ENCODE data around the gene SPRED2. TPM values are rescaled to one million over a fixed set of nuclear protein-coding genes. Genes with fewer than 3 reads are reported as not detected.
"Not testable (repeated sequence)": the region's sequence is repeated elsewhere in the genome, so short reads cannot be mapped to it uniquely, and the experiment has no call there.

Gene SPRED2
- total RNA-seq, 4 donors from 2014 or later, result 12.5 to 21.2 (median 13.8) TPM

DNA sequence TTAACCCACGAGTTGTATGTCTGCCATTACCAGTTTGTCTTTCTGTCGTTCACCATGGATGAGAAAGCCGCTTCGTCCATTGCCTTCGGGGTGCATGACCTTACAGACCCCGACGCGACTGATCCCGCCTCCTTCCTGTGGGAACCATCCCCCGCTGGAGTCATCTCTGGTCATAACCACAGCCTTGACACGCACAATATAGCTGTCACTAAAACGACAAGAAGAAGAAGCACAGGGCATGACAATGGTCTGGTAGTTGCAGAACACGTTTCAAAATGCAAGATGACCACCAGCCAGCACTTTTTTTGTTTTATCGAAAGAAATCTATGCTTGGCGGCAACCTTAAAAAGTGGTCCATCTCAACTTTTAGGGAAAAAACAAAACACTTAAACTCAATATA is 87.7 kb downstream of the SPRED2 start:
- TF ChIP-seq POLR2A (IDR thresholded peaks at IDR 0.05), result no peak
- TF ChIP-seq POLR2AphosphoS5 (IDR thresholded peaks at IDR 0.05), result no peak
- TF ChIP-seq EP300 (IDR thresholded peaks at IDR 0.05), result no peak
- TF ChIP-seq, protein P1, sequence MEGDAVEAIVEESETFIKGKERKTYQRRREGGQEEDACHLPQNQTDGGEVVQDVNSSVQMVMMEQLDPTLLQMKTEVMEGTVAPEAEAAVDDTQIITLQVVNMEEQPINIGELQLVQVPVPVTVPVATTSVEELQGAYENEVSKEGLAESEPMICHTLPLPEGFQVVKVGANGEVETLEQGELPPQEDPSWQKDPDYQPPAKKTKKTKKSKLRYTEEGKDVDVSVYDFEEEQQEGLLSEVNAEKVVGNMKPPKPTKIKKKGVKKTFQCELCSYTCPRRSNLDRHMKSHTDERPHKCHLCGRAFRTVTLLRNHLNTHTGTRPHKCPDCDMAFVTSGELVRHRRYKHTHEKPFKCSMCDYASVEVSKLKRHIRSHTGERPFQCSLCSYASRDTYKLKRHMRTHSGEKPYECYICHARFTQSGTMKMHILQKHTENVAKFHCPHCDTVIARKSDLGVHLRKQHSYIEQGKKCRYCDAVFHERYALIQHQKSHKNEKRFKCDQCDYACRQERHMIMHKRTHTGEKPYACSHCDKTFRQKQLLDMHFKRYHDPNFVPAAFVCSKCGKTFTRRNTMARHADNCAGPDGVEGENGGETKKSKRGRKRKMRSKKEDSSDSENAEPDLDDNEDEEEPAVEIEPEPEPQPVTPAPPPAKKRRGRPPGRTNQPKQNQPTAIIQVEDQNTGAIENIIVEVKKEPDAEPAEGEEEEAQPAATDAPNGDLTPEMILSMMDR (IDR thresholded peaks at IDR 0.05), result no peak
- ATAC-seq, result no peak
- no peak overlapping the region for H3K27ac ChIP-seq
- no peaks in the 10 kb centered on the region for H3K27me3 ChIP-seq
- 79 to 87% methylated on average over 6 to 15 of the region's 15 CpGs for WGBS, 2 donors (ENCODE audit: low coverage in 1 of 2)
- H3K36me3 ChIP-seq, result peaks cover 0 to 7% of the 10 kb centered on the region in 2 donors
- no peaks in the 10 kb centered on the region for H3K9me3 ChIP-seq
- H3K4me1 ChIP-seq, result peaks cover under 1 to 23% (median 3%) of the 10 kb centered on the region in 3 donors
- no peak overlapping the region for H3K4me3 ChIP-seq

DNA sequence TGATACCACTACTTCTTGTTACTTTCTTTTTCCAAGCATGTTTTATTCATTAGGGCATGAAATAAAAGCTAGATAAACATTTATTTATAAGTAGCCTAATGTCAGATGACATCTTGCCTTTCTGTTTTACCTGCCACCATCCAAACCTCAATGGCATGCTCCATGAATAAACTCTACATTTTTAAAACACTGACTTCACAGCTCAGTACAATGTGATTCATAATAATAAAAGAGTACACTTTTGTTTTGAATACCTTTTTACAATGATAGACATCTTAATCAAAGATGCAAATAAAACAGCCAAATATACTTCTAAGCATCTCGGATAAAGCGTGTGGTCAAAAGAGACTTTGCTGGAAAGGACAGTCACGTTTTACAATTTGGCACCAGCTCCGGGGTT is 88.2 kb downstream of the SPRED2 start:
- Histone ChIP-seq H3K36me3 (peaks cover 0 to 7% of the 10 kb centered on the region in 2 donors), H3K4me1 (peaks cover 0 to 18% (median 0%) of the 10 kb centered on the region in 3 donors), H3K27me3 (no peaks in the 10 kb centered on the region), H3K4me3 (no peak overlapping the region), H3K9me3 (no peaks in the 10 kb centered on the region), H3K27ac (no peak overlapping the region)
- 80 to 90% methylated on average over 4 of the region's 4 CpGs for WGBS, 2 donors (ENCODE audit: low coverage in 1 of 2)
- TF ChIP-seq, protein P1 (IDR thresholded peaks at IDR 0.05), result no peak
- no peak for TF ChIP-seq POLR2A (IDR thresholded peaks at IDR 0.05)
- no peak for TF ChIP-seq POLR2AphosphoS5 (IDR thresholded peaks at IDR 0.05)
- no peak for TF ChIP-seq EP300 (IDR thresholded peaks at IDR 0.05)
- no peak for ATAC-seq

- TF ChIP-seq EP300 (IDR thresholded peaks at IDR 0.05) (no peak), POLR2A (IDR thresholded peaks at IDR 0.05) (no peak), POLR2AphosphoS5 (IDR thresholded peaks at IDR 0.05) (no peak)
- TF ChIP-seq, protein P1 (IDR thresholded peaks at IDR 0.05), result no peak
Observed at GRCh38 chr2:65343386-65343785, 89.0 kb downstream of the SPRED2 start.

GRCh38 chr2:65340898-65341681 is 91.3 kb downstream of the SPRED2 start:
- H3K27ac ChIP-seq, result no peak overlapping the region
- peaks cover 0 to 3% (median 0%) of the 10 kb centered on the region in 3 donors for H3K4me1 ChIP-seq
- TF ChIP-seq EP300 (IDR thresholded peaks at IDR 0.05) (no peak), POLR2A (IDR thresholded peaks at IDR 0.05) (no peak), POLR2AphosphoS5 (IDR thresholded peaks at IDR 0.05) (no peak)
- TF ChIP-seq, protein P1 (IDR thresholded peaks at IDR 0.05), result no peak
- ATAC-seq, result no peak
- H3K9me3 ChIP-seq, result no peaks in the 10 kb centered on the region
- H3K27me3 ChIP-seq, result no peaks in the 10 kb centered on the region
- H3K4me3 ChIP-seq, result no peak overlapping the region
- WGBS, 2 donors (ENCODE audit: low coverage in 1 of 2), result 78 to 90% methylated on average over 4 to 5 of the region's 9 CpGs
- H3K36me3 ChIP-seq, result peaks cover 0 to 7% of the 10 kb centered on the region in 2 donors

More at GRCh38 chr2:65343386-65343785, 89.0 kb downstream of the SPRED2 start:
- no peak for ATAC-seq
- Histone ChIP-seq H3K27me3 (no peaks in the 10 kb centered on the region), H3K27ac (no peak overlapping the region), H3K36me3 (peaks cover 0 to 7% of the 10 kb centered on the region in 2 donors), H3K4me3 (no peak overlapping the region), H3K4me1 (peaks cover 0 to 18% (median 0%) of the 10 kb centered on the region in 3 donors), H3K9me3 (no peaks in the 10 kb centered on the region)

DNA sequence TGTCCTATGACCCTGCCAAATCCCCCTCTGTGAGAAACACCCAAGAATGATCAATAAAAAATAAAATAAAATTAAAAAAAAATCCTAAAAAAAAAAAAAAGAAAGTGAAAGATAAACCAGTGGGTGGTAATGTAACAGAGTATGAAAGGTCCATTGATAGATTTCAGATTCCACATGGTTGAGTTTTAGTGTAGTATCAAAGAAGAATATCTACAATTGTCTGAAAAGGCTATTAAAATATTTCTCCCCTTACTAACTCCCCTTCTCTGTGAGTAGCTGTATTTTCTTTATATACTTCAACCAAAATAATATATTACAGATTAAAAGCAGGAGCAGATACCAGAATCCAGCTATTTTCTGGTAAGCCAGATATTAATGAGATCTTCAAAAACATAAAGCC is 92.8 kb downstream of the SPRED2 start:
- TF ChIP-seq, protein P1 (IDR thresholded peaks at IDR 0.05), result no peak
- TF ChIP-seq POLR2AphosphoS5 (IDR thresholded peaks at IDR 0.05), result no peak
- TF ChIP-seq EP300 (IDR thresholded peaks at IDR 0.05), result no peak
- TF ChIP-seq POLR2A (IDR thresholded peaks at IDR 0.05), result no peak
- Histone ChIP-seq H3K36me3 (peaks cover 0 to 10% of the 10 kb centered on the region in 2 donors), H3K27me3 (no peaks in the 10 kb centered on the region), H3K4me3 (no peak overlapping the region), H3K9me3 (no peaks in the 10 kb centered on the region), H3K27ac (no peak overlapping the region), H3K4me1 (no peaks in the 10 kb centered on the region)
- ATAC-seq, result no peak

DNA sequence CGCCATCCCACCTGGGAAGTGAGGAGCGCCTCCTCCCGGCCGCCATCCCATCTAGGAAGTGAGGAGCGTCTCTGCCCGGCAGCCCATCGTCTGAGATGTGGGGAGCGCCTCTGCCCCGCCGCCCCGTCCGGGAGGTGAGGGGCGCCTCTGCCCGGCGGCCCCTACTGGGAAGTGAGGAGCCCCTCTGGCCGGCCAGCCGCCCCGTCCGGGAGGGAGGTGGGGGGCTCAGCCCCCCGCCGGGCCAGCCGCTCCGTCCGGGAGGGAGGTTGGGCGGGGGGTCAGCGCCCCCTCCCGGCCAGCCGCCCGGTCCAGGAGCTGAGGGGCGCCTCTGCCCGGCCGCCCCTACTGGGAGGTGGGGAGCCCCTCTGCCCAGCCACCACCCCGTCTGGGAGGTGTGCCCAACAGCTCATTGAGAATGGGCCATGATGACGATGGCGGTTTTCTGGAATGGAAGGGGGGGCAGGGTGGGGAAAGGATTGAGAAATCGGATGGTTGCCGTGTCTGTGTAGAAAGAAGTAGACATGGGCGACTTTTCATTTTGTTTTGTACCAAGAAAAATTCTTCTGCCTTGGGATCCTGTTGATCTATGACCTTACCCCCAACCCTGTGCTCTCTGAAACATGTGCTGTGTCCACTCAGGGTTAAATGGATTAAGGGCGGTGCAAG is 93.4 kb downstream of the SPRED2 start:
- peaks cover 0 to 17% of the 10 kb centered on the region in 2 donors for H3K36me3 ChIP-seq
- not testable (repeated sequence) for H3K4me1 ChIP-seq, H3K27ac ChIP-seq, ATAC-seq, H3K4me3 ChIP-seq, H3K27me3 ChIP-seq, H3K9me3 ChIP-seq
- no CpG with 5 or more reads among the region's 39 CpGs for WGBS, 2 donors (ENCODE audit: low coverage in 1 of 2)

GRCh38 chr2:65337915-65338314 is 94.5 kb downstream of the SPRED2 start:
- not testable (repeated sequence) for H3K27ac ChIP-seq, H3K27me3 ChIP-seq, ATAC-seq, H3K9me3 ChIP-seq, H3K4me1 ChIP-seq, H3K4me3 ChIP-seq
- 92 to 100% methylated on average over 1 to 6 of the region's 11 CpGs for WGBS, 2 donors (ENCODE audit: low coverage in 1 of 2)
- H3K36me3 ChIP-seq, result peaks cover 0 to 23% of the 10 kb centered on the region in 2 donors
